Hematopoietic multipotent progenitor cell treated with erythropoietin and hydrocortisone succinate and interleukin-3 and kit ligand, for 17 days (in vitro differentiated cells): ENCODE measurements around the gene BTNL8.

Source experiments
- DNase-seq: peaks from one replicate; pipeline ENCODE4 v3.0.0-alpha.2; 2015; ENCODE audit warnings: low spot score

BTNL8 gene

DNA sequence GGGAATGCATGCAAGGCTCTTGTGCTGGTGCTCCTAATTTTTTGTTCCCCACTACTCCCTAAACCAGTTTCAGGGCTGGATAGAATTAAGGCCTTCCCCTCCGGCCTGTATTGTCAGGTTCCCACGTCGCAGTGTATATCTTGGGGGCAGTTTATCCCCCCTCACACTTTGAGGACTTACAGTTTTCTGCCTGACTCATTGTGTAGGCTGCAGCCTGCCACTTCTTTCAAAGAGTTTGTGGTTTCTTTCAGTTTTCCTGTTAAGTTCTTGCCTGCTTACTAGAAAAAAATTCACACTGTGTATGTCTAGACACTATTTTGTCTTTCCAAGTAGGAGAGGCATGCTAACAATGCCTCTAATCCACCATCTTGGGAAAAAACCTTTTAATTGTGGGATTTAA is 61.2 kb downstream of the BTNL8 start:
- no peak for DNase-seq

DNA sequence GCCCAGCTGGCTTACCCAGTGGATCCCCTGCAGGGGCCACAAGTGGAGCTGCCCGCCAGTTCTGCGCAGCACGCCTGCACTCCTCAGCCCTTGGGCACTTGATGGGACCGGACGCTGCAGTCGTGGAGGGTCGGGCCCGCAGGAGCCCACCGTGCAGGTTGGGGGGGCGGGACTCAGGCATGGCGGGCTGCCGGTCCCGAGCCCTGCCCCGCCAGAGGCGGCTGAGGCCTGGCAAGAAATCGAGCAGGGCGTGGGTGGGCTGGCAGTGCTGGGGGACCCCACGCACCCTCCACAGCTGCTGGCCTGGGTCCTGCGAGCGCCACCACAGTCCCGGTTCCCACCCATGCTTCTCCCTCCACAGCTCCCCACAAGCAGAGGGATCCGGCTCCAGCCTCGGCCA is 70.4 kb downstream of the BTNL8 start:
- no peak for DNase-seq

GRCh38 chr5:180970336-180970735 is 71.4 kb downstream of the BTNL8 start:
- DNase-seq, result no peak

DNA sequence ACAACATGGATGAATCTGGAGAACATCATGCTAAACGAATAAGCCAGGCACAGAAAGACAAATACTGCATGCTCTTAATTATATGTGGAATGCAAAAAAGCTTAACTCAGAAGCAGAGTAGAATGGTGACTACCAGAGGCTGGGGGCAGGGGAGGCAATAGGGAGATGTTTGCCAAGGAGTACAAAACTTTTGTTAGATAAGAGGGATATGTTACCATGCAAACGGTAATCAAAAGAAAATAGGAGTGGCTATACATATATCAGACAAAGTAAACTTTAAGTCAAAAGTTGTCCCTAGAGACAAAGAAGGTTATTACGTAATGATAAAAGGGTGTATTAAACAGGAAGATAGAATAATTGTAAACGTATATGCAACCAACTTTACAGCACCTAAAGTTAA is 71.9 kb downstream of the BTNL8 start:
- DNase-seq, result no peak

DNA sequence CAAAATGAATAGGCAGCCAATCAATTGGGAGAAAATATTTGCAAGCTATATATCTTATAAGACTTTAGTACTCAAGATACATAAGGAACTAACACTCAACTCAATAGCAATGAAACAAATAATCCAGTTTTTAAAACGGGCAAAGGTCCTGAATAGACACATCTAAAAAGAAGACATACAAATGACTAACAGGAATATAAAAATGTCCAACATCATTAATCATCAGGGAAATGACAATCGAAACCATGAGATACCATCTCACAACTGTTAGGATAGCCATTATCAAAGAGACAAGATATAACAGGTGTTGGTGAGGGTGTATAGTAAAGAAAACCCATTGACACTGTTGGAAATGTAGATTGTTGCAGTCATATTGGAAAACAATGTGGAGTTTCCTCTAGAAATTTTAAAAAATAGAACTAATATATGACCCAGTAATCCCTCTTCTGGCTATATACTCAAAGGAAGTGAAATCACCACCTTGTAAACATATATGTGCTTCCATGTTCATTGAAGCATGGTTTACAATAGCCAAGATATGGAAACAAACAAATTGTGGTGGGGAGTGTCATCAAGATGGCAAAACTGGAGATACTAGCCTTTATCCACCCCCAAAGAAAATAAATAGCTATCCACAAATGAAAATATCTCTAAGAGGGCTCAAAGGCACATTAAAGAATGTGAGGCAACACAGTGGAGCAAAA is 75.8 kb downstream of the BTNL8 start:
- no peak for DNase-seq

GRCh38 chr5:180975338-180975737 is 76.4 kb downstream of the BTNL8 start:
- no peak for DNase-seq

DNA sequence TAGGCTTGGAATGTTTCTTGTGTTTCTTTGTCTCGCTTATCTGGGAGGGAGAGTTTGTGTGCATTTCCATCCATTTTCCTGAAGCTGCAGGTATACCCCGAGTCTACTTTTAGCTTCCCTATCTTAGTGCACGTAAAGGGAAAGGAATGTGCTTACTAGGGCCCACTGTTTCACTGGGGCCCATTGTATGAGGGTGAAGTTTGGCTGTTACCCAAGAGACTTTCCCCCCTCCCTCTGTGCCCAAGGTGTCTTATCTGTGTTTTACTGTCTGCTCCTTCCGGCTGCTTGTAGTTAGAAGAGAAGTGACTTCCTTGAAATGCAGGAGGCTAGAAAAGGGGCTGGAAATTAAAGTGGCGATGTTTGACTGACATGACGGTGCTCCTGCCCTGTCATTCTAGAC is 77.6 kb downstream of the BTNL8 start:
- DNase-seq, result no peak

- DNase-seq, result no peak
Observed at GRCh38 chr5:180977852-180978251, 78.9 kb downstream of the BTNL8 start.

DNA sequence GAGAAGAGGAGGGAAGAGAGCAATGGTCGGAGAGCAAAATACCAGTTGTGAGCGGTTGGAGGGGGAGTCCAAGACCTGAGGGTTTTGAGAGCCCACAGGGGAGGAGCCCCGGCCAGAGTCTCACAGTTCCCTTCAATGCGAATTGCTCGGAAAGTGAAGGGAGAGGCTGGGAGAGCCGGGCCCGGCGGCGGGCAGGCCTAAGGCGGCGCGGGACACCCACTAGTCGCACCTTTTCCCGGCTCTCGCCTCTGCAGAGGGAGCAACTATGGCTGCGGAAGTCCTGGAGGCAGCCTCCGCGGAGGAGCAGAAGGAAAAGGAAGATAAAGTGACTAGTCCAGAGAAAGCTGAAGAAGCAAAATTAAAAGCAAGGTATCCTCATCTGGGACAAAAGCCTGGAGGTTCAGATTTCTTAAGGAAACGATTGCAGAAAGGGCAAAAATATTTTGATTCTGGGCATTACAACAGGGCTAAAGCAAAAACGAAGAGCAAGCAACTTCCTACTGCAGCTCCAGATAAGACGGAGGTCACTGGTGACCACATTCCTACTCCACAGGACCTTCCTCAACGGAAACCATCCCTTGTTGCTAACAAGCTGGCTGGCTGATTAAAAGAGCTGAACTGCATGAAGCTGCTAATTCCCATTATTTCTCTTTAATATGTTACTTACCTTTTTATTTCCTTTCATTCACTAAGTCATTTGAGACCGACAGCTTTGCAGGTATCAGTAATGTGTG is 83.2 kb downstream of the BTNL8 start:
- no peak for DNase-seq

DNA sequence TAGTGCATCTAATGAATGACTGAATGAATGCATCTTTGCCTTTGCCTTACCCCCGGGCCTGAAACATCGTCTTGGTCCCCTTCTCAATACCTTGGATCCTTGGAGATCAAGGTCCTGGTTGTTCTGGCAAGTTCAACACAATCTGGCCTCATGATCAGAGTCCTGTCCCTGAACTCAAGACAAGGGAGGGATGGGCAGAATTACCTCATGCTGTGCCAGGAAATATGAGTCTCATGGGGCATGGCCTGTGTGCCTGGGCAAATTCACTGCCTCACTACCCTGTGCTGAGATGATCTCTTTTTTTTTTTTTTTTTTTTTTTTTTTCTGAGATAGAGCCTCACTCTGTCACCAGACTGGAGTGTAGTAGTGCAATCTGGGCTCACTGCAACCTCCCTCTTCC is 89.1 kb downstream of the BTNL8 start:
- no peak for DNase-seq

DNA sequence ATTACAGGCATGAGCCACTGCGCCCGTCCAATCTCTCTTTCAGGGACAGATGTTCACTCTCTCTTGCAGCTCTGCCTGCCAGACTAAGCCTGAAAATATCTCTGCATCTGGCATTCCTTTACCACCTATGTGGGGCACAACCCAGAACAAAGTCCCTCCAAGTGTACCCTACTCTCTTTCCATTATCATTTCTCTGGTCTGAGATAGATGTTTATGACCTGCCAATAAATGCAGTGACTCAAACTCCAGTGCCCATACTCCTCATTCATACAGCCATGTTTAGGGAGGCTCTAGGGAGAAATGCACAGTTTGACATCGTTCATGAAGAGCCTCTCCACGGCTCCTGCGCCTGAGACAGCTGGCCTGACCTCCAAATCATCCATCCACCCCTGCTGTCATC is 89.6 kb downstream of the BTNL8 start, which contains the start of gene BTNL3:
TSS of gene BTNL3 (plus strand) at position 255 of the 400 bp plus-strand sequence. CDS start 183 bp downstream, outside the sequence.
- DNase-seq, result no peak

DNA sequence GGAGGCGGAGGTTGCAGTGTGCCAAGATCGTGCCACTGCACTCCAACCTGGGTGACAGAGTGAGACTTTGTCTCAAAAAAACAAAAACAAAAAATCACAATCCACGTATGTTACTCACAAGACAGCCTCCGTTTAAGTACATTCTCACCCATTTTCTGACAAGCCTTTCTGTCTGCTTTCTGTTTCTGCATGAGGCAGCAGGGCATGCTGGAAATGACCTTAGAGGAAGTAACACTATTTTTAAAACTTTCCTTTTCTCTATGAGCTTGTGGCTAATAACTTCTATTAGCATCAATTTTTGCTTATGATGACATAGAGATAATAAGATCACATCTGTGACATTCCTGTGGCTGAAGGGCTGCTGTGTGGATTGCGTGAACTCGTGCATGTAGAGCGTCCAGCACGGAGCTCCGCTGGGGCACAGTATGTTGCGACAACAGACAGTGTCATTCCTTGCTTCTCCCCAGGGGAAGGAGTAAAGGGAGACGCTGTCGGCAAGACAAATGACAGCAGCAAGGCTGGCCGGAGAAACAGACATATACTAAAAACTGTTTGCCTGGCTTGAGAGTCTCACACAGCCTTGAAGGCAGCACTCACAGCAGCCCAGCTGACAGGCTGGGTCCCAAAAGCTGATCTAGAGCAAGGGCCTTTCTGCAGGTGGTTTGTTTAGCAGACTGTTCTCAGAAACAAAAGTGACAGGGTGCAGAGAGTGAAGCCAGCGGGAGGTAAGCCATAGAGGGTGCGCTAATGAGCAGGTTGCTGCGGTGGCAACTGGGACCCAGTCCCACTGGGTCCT is 91.3 kb downstream of the BTNL8 start:
- DNase-seq, result no peak

GRCh38 chr5:180990882-180991242 is 91.9 kb downstream of the BTNL8 start:
- no peak for DNase-seq
